CD4-positive, alpha-beta T cell (primary cell): ENCODE data around the gene GOLPH3. TPM values are rescaled to one million over a fixed set of nuclear protein-coding genes. Genes with fewer than 3 reads are reported as not detected.

Experiments
- ATAC-seq: fragments of 200-7000 bp; cut with Tn5 transposase; one replicate; pipeline ENCODE4 v1.10.0; 2022; ENCODE audit warnings: mild to moderate bottlenecking; ENCODE audit not compliant: poor library complexity
- CTCF ChIA-PET: fragments of 350-600 bp; sonication (Branson Sonifier 250); formaldehyde crosslinking; loops from one replicate; lab custom pipeline; 2021; ENCODE audit warnings: antibody characterized with exemption, inconsistent platforms; lab: Charles Lee
- POLR2A ChIA-PET: fragments of 350-600 bp; sonication (Branson Sonifier 250); formaldehyde crosslinking; loops from one replicate; lab custom pipeline; 2021; ENCODE audit warnings: antibody characterized with exemption, inconsistent platforms; lab: Charles Lee
- DNase-seq, 14 experiments: peaks; one replicate each; pipeline ENCODE4 v3.0.0-alpha.2; 2013 to 2020; ENCODE audit warnings: mixed read lengths in 2 of 14
- H3K27ac ChIP-seq, 2 donors: one replicate each; pipeline versions ENCODE4 v1.5.1 to v1.7.0; 2013; ENCODE audit warnings: low read length in 2 of 2, low read depth in 1 of 2, mild to moderate bottlenecking in 1 of 2
- H3K27me3 ChIP-seq, 2 experiments: 1 replicate in 1 of 2; 2 replicates in 1 of 2; pipeline versions ENCODE4 v1.6.1 to v1.7.0; 2013; ENCODE audit warnings: low read length in 2 of 2, control low read depth in 1 of 2, mild to moderate bottlenecking in 1 of 2, moderate library complexity in 1 of 2; ENCODE audit not compliant: insufficient read depth in 2 of 2, control insufficient read depth in 1 of 2
- H3K36me3 ChIP-seq: one replicate; pipeline ENCODE4 v1.6.1; 2013; ENCODE audit warnings: low read length, control low read depth; ENCODE audit not compliant: insufficient read depth
- H3K4me1 ChIP-seq: one replicate; pipeline ENCODE4 v1.6.1; 2013; ENCODE audit warnings: low read length, control low read depth; ENCODE audit not compliant: insufficient read depth
- H3K4me3 ChIP-seq: one replicate; pipeline ENCODE4 v1.5.1; 2013; ENCODE audit warnings: mild to moderate bottlenecking, low read length, moderate library complexity
- H3K9me3 ChIP-seq, 2 experiments: 1 replicate in 1 of 2; 2 replicates in 1 of 2; pipeline versions ENCODE4 v1.6.1 to v1.7.0; 2013; ENCODE audit warnings: low read length in 2 of 2, mild to moderate bottlenecking in 2 of 2, control low read depth in 1 of 2, moderate library complexity in 1 of 2; ENCODE audit not compliant: control insufficient read depth in 1 of 2, insufficient read depth in 1 of 2
- H3K27ac Mint-ChIP-seq: one replicate; pipeline ENCODE4 v1.8.0; 2020; ENCODE audit warnings: mixed read lengths
- H3K27me3 Mint-ChIP-seq: one replicate; pipeline ENCODE4 v1.8.0; 2021; ENCODE audit warnings: mixed read lengths
- H3K36me3 Mint-ChIP-seq: one replicate; pipeline ENCODE4 v1.8.0; 2021; ENCODE audit warnings: low read depth, mixed read lengths
- H3K4me1 Mint-ChIP-seq: one replicate; pipeline ENCODE4 v1.8.0; 2021; ENCODE audit warnings: low read depth, mixed read lengths
- H3K4me3 Mint-ChIP-seq: one replicate; pipeline ENCODE4 v1.8.0; 2020; ENCODE audit warnings: mild to moderate bottlenecking, mixed read lengths
- H3K9me3 Mint-ChIP-seq: one replicate; pipeline ENCODE4 v1.8.0; 2020; ENCODE audit warnings: mixed read lengths
- CTCF ChIP-seq: fragments of 200-600 bp; IDR thresholded peaks from one replicate; pipeline ENCODE4 v1.8.0; 2022; ENCODE audit warnings: antibody characterized with exemption, mild to moderate bottlenecking
- intact Hi-C, 2 experiments: fragments of 100-400 bp; cut with DNase I in 1 of 2; cut with micrococcal nuclease in 1 of 2; formaldehyde crosslinking; loops; one replicate each; pipeline versions ENCODE4 v1.15.1 to v1.9.0; 2023 to 2025; cut with DNase I, micrococcal nuclease
- total RNA-seq, 174 experiments: library from RNA in 2 of 174; stranded (reverse) in 2 of 174; gene quantifications; one replicate each; pipeline ENCODE4 v1.2.3 and lab custom pipeline; 2021 to 2026

Gene GOLPH3
- total RNA-seq, 2 experiments from 2014 or later = 52.0 to 55.4 TPM

- no peak for TF ChIP-seq CTCF
- H3K27me3 ChIP-seq = no peaks in the 10 kb centered on the region
- H3K36me3 ChIP-seq = peaks cover 50% of the 10 kb centered on the region
- intact Hi-C loops = no loop called here
- ATAC-seq = no peak
- Mint-ChIP-seq H3K27ac (no peak overlapping the region), H3K4me3 (no peak overlapping the region), H3K36me3 (peaks cover 65% of the 10 kb centered on the region), H3K9me3 (no peaks in the 10 kb centered on the region), H3K4me1 (no peaks in the 10 kb centered on the region), H3K27me3 (no peaks in the 10 kb centered on the region)
- no peaks in the 10 kb centered on the region for H3K9me3 ChIP-seq
- H3K4me3 ChIP-seq = no peak overlapping the region
- H3K27ac ChIP-seq = no peak overlapping the region
- ChIA-PET POLR2A (interaction anchor here (0.6 kb wide), 1 partner anchor 114 kb away, joined by 3 read pairs; no protein-coding TSS in a partner anchor), CTCF (no interaction called here)
- DNase-seq = no peak
- no peaks in the 10 kb centered on the region for H3K4me1 ChIP-seq
These were observed 70.6 kb downstream of the GOLPH3 start for GRCh38 chr5:32103521-32103920.

- Histone ChIP-seq H3K4me1 (no peaks in the 10 kb centered on the region), H3K27ac (no peak overlapping the region), H3K9me3 (no peaks in the 10 kb centered on the region), H3K4me3 (no peak overlapping the region), H3K36me3 (peaks cover 44% of the 10 kb centered on the region), H3K27me3 (no peaks in the 10 kb centered on the region)
- ATAC-seq (no peak), DNase-seq (no peak)
- TF ChIP-seq CTCF = no peak
- no peaks in the 10 kb centered on the region for H3K27me3 Mint-ChIP-seq
- H3K36me3 Mint-ChIP-seq = peaks cover 66% of the 10 kb centered on the region
- H3K9me3 Mint-ChIP-seq = no peaks in the 10 kb centered on the region
- no peak overlapping the region for H3K4me3 Mint-ChIP-seq
- H3K27ac Mint-ChIP-seq = no peak overlapping the region
- intact Hi-C loops = no loop called here
- ChIA-PET POLR2A (no interaction called here), CTCF (no interaction called here)
- no peaks in the 10 kb centered on the region for H3K4me1 Mint-ChIP-seq
These were observed 71.7 kb downstream of the GOLPH3 start for GRCh38 chr5:32102254-32102986.

GRCh38 chr5:32100691-32101302 is 73.3 kb downstream of the GOLPH3 start:
- POLR2A ChIA-PET = no interaction called here
- H3K27me3 Mint-ChIP-seq = no peaks in the 10 kb centered on the region
- Histone ChIP-seq H3K4me3 (no peak overlapping the region), H3K27me3 (no peaks in the 10 kb centered on the region), H3K36me3 (peaks cover 38% of the 10 kb centered on the region), H3K27ac (no peak overlapping the region), H3K4me1 (no peaks in the 10 kb centered on the region), H3K9me3 (no peaks in the 10 kb centered on the region)
- no peak overlapping the region for H3K27ac Mint-ChIP-seq
- H3K4me1 Mint-ChIP-seq = no peaks in the 10 kb centered on the region
- no peak for TF ChIP-seq CTCF
- H3K36me3 Mint-ChIP-seq = peaks cover 64% of the 10 kb centered on the region
- H3K9me3 Mint-ChIP-seq = no peaks in the 10 kb centered on the region
- no peak overlapping the region for H3K4me3 Mint-ChIP-seq
- intact Hi-C loops = no loop called here
- no peak for DNase-seq
- no peak for ATAC-seq
- CTCF ChIA-PET = no interaction called here
